A549 (cell line): ENCODE measurements around the gene RNU6-9. TPM values are rescaled to one million over a fixed set of nuclear protein-coding genes. Genes with fewer than 3 reads are reported as not detected.

ENCODE experiments used
- ATAC-seq, 2 experiments: fragments of 200-7000 bp in 1 of 2; fragments of >200 bp in 1 of 2; cut with Nextera tagmentation in 1 of 2; cut with Tn5 transposase in 1 of 2; 3 replicates each; pipeline versions ENCODE4 v1.8.0 to v1.9.1; 2018 to 2020; ENCODE audit warnings: mild to moderate bottlenecking in 1 of 2, moderate library complexity in 1 of 2
- CTCF ChIA-PET: fragments of 300-600 bp; sonication (Branson Sonifier 250); formaldehyde crosslinking; extraction: SDS; loops from one replicate; lab custom pipeline; 2021; ENCODE audit warnings: antibody characterized with exemption, inconsistent platforms; lab: Yijun Ruan, JAX
- POLR2A ChIA-PET: fragments of 350-600 bp; formaldehyde crosslinking; extraction: SDS; loops from one replicate; lab custom pipeline; 2021; ENCODE audit warnings: antibody characterized with exemption, inconsistent platforms; lab: Yijun Ruan, JAX
- DNase-seq, 2 experiments: peaks; one replicate each; pipeline versions ENCODE4 v3.0.0 to v3.0.0-alpha.2; 2011 to 2016; ENCODE audit warnings: low read depth in 1 of 2, low spot score in 1 of 2
- FAIRE-seq: peaks from 2 replicates; lab custom pipeline; 2011; peaks lifted over from hg19 to GRCh38; lab: Jason Lieb, UNC
- H3K27ac ChIP-seq, 2 experiments: fragments of >200 bp; sonication (Bioruptor Twin); formaldehyde crosslinking; 3 replicates each; pipeline ENCODE4 v1.5.1; 2016 to 2017
- H3K4me1 ChIP-seq: fragments of >200 bp; sonication (Bioruptor Twin); formaldehyde crosslinking; 3 replicates; pipeline ENCODE4 v1.6.1; 2016
- H3K4me2 ChIP-seq: fragments of >200 bp; sonication (Bioruptor Twin); formaldehyde crosslinking; 3 replicates; pipeline ENCODE4 v1.6.1; 2016
- H3K4me3 ChIP-seq: fragments of >200 bp; sonication (Bioruptor Twin); formaldehyde crosslinking; 3 replicates; pipeline ENCODE4 v1.5.1; 2016
- H3K9me3 ChIP-seq: fragments of >200 bp; sonication (Bioruptor Twin); formaldehyde crosslinking; 3 replicates; pipeline ENCODE4 v1.6.1; 2016
- CEBPB ChIP-seq, 2 experiments: fragments of >200 bp in 1 of 2; sonication (Bioruptor Twin) in 1 of 2; formaldehyde crosslinking in 1 of 2; IDR thresholded peaks; 2 replicates each; pipeline ENCODE4 v1.6.1; 2012 to 2016
- E2F6 ChIP-seq: IDR thresholded peaks from 2 replicates; pipeline ENCODE4 v1.6.1; 2012; ENCODE audit warnings: low read depth, borderline replicate concordance
- EHF ChIP-seq: fragments of 250-450 bp; sonication (Bioruptor Pico); IDR thresholded peaks from 2 replicates; pipeline ENCODE4 v1.5.0; 2020; ENCODE audit warnings: mild to moderate bottlenecking
- ESRRA ChIP-seq: fragments of 150-350 bp; IDR thresholded peaks from 2 replicates; pipeline ENCODE4 v1.6.1; 2014; ENCODE audit warnings: mild to moderate bottlenecking, low read length, borderline replicate concordance
- FOSB ChIP-seq: fragments of 250-450 bp; sonication (Bioruptor Pico); IDR thresholded peaks from 2 replicates; pipeline ENCODE4 v1.5.0; 2020; ENCODE audit warnings: mild to moderate bottlenecking, moderate library complexity
- GATA3 ChIP-seq: IDR thresholded peaks from 2 replicates; pipeline ENCODE4 v1.6.1; 2012; ENCODE audit warnings: borderline replicate concordance
- MAFK ChIP-seq: fragments of 450-650 bp; IDR thresholded peaks from 2 replicates; pipeline ENCODE4 v1.6.1; 2014; ENCODE audit not compliant: partially characterized antibody
- MAX ChIP-seq: IDR thresholded peaks from 2 replicates; pipeline ENCODE4 v1.6.1; 2012
- MAZ ChIP-seq: fragments of 150-350 bp; IDR thresholded peaks from 2 replicates; pipeline ENCODE4 v1.6.1; 2014; ENCODE audit warnings: antibody characterized with exemption, low read depth, low read length, borderline replicate concordance
- NR3C1 ChIP-seq: fragments of >200 bp; sonication (Bioruptor Twin); formaldehyde crosslinking; IDR thresholded peaks from 3 replicates; pipeline ENCODE4 v1.6.1; 2017
- POLR2AphosphoS2 ChIP-seq: conservative IDR thresholded peaks from 2 replicates; pipeline ENCODE4 v1.6.1; 2012; ENCODE audit warnings: low read length, improper control_type of control experiment, inconsistent platforms
- RAD21 ChIP-seq, 2 experiments: fragments of >200 bp in 1 of 2; sonication (Bioruptor Twin) in 1 of 2; formaldehyde crosslinking in 1 of 2; IDR thresholded peaks in 1 of 2; conservative IDR thresholded peaks in 1 of 2; 2 replicates in 1 of 2; 3 replicates in 1 of 2; pipeline ENCODE4 v1.6.1; 2012 to 2018; ENCODE audit warnings: inconsistent platforms in 1 of 2
- RARB ChIP-seq: fragments of 250-450 bp; sonication (Bioruptor Pico); IDR thresholded peaks from 2 replicates; pipeline ENCODE4 v1.8.0; 2021; ENCODE audit warnings: mild to moderate bottlenecking, moderate library complexity
- RCOR1 ChIP-seq: fragments of 150-350 bp; IDR thresholded peaks from 2 replicates; pipeline ENCODE4 v1.6.1; 2014; ENCODE audit warnings: antibody characterized with exemption, low read length, low read depth
- TFCP2L1 ChIP-seq: fragments of 250-450 bp; sonication (Bioruptor Pico); IDR thresholded peaks from 2 replicates; pipeline ENCODE4 v1.5.0; 2021; ENCODE audit warnings: mild to moderate bottlenecking
- ZC3H11A ChIP-seq: fragments of 450-650 bp; IDR thresholded peaks from 2 replicates; pipeline ENCODE4 v1.6.1; 2014; ENCODE audit warnings: antibody characterized with exemption, mild to moderate bottlenecking
- ZFP36 ChIP-seq: fragments of 450-650 bp; IDR thresholded peaks from 2 replicates; pipeline ENCODE4 v1.6.1; 2014; ENCODE audit warnings: borderline replicate concordance; ENCODE audit not compliant: partially characterized antibody
- ZSCAN20 ChIP-seq: fragments of 250-450 bp; sonication (Bioruptor Pico); IDR thresholded peaks from 2 replicates; pipeline ENCODE4 v1.8.0; 2022; ENCODE audit warnings: mild to moderate bottlenecking, moderate library complexity
- WGBS: methylation state at CpG from one replicate; pipeline ENCODE4 v1.1.6; 2017; ENCODE audit errors: missing lambda C conversion rate; 5-methylcytosine and 5-hydroxymethylcytosine counted together
- polyA plus RNA-seq, 4 experiments: library from polyadenylated mRNA; depleted of rRNA in 3 of 4; stranded (reverse); fragments of >200 nt; fragmentation: RNase III in 1 of 4; extraction: RNeasy Plus Mini Kit Qiagen cat#74134 plus additional on column Dnase treatment in 1 of 4; gene quantifications; 2 replicates in 3 of 4; 3 replicates in 1 of 4; pipeline ENCODE4 v1.2.3, GENCODE V29; 2011 to 2017

Gene RNU6-9
- polyA plus RNA-seq, 2 of the 4 experiments (the other 2 are of a cell fraction), result not detected

GRCh38 chr19:927351-927779, 34.1 kb downstream of the RNU6-9 start:
- H3K4me1 ChIP-seq, result peaks cover 18% of the 10 kb centered on the region; the same call in 2 of the 3 replicates
- CTCF ChIA-PET, result no interaction called here
- peak overlapping the region; percentile 99 to 100 for H3K27ac ChIP-seq
- TF ChIP-seq E2F6 (no peak), ZFP36 (no peak), MAFK (peak; percentile 45)
- WGBS, result no CpG with 5 or more reads among the region's 15 CpGs
- DNase-seq (no peak), FAIRE-seq (no peak), ATAC-seq (no peak)
- peak overlapping the region; percentile 91 for H3K4me3 ChIP-seq
- POLR2A ChIA-PET, result interaction anchor here (0.7 kb wide), 1 partner anchor 204 kb away, joined by 8 read pairs; no protein-coding TSS in a partner anchor
- H3K9me3 ChIP-seq, result no peaks in the 10 kb centered on the region
- H3K4me2 ChIP-seq, result peak overlapping the region; percentile 99

- peaks cover 23% of the 10 kb centered on the region for H3K4me1 ChIP-seq
- POLR2A ChIA-PET, result no interaction called here
- FAIRE-seq (no peak), DNase-seq (no peak), ATAC-seq (no peak)
- H3K27ac ChIP-seq, result peak overlapping the region; percentile 99 to 100
- H3K9me3 ChIP-seq, result no peaks in the 10 kb centered on the region
- 79% methylated on average over 3 of the region's 12 CpGs for WGBS
- H3K4me3 ChIP-seq, result peak overlapping the region; percentile 91; the same call in 2 of the 3 replicates
- TF ChIP-seq TFCP2L1 (CRISPR knock-in tag) (no peak), MAZ (no peak), CEBPB (IDR thresholded peaks at IDR 0.05) (no peak), POLR2AphosphoS2 (no peak), RAD21 (conservative IDR thresholded peaks at IDR 0.05 in 1 of 2, IDR thresholded peaks at IDR 0.05 in 1 of 2) (no peak), ZSCAN20 (CRISPR knock-in tag) (no peak), GATA3 (no peak), NR3C1 (no peak)
- CTCF ChIA-PET, result no interaction called here
- peak overlapping the region; percentile 99 for H3K4me2 ChIP-seq
These were observed 34.6 kb downstream of the RNU6-9 start for GRCh38 chr19:927780-928401.

- WGBS, result 89% methylated on average over 15 of the region's 18 CpGs
- POLR2A ChIA-PET, result no interaction called here
- FAIRE-seq, result no peak
- H3K9me3 ChIP-seq, result no peaks in the 10 kb centered on the region
- TF ChIP-seq RCOR1 (no peak), MAX (no peak), ESRRA (no peak), RAD21 (conservative IDR thresholded peaks at IDR 0.05 in 1 of 2, IDR thresholded peaks at IDR 0.05 in 1 of 2) (no peak), ZC3H11A (no peak), ZFP36 (peak; percentile 90), MAZ (no peak), FOSB (no peak), CEBPB (IDR thresholded peaks at IDR 0.05) (peak in 1 of 2 experiments; percentile 41; a peak in 1 of 4 replicates), RARB (CRISPR knock-in tag) (no peak), ZSCAN20 (CRISPR knock-in tag) (no peak), EHF (CRISPR knock-in tag) (no peak), GATA3 (no peak)
- ATAC-seq, result no peak
- H3K4me2 ChIP-seq, result no peak overlapping the region
- CTCF ChIA-PET, result interaction anchor here (2.5 kb wide), 1 partner anchor 54 kb away, joined by 5 read pairs; no protein-coding TSS in a partner anchor
- DNase-seq, result peak in 1 of 2 experiments; percentile 41
- H3K4me1 ChIP-seq, result peaks cover 31% of the 10 kb centered on the region
- no peak overlapping the region for H3K27ac ChIP-seq
- H3K4me3 ChIP-seq, result no peak overlapping the region
These were observed 35.4 kb downstream of the RNU6-9 start for GRCh38 chr19:928471-929202.
